ENCODE results near the gene RRH. TPM values are rescaled to one million over a fixed set of nuclear protein-coding genes. Genes with fewer than 3 reads are reported as not detected.

Gene RRH
- total RNA-seq, 1 experiment from 2014 or later = not detected

DNA sequence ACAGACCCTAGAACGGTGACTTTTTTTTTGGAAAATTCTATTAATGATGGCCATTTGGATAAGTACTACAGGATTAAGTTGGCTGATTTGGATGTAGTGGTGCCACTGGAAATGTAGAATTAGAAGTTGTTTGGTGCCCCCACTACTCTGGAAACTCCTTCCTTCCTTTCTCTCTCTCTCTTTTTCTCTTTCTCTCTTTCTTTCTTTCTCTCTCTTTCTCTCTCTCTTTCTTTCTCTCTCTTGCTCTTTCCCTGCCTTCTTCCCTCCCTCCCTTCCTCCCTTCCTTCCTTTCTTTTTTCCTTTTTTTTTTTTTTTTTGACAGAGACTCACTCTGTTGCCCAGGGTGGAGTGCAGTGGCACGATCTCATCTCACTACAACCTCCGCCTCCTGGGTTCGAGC lies 9.5 kb upstream of the RRH start (continued):
- TF ChIP-seq STAT6 (CRISPR knock-in tag; conservative IDR thresholded peaks at IDR 0.05; ENCODE audit: low read depth) = no peak
- no peak for TF ChIP-seq ZNF416 (CRISPR knock-in tag; IDR thresholded peaks at IDR 0.05)
- no peak for TF ChIP-seq ERG (CRISPR knock-in tag; IDR thresholded peaks at IDR 0.05)
- TF ChIP-seq, protein P1, sequence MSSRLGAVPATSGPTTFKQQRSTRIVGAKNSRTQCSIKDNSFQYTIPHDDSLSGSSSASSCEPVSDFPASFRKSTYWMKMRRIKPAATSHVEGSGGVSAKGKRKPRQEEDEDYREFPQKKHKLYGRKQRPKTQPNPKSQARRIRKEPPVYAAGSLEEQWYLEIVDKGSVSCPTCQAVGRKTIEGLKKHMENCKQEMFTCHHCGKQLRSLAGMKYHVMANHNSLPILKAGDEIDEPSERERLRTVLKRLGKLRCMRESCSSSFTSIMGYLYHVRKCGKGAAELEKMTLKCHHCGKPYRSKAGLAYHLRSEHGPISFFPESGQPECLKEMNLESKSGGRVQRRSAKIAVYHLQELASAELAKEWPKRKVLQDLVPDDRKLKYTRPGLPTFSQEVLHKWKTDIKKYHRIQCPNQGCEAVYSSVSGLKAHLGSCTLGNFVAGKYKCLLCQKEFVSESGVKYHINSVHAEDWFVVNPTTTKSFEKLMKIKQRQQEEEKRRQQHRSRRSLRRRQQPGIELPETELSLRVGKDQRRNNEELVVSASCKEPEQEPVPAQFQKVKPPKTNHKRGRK (CRISPR knock-in tag; IDR thresholded peaks at IDR 0.05; ENCODE audit: borderline replicate concordance) = no peak
- no peak for TF ChIP-seq NR3C1 (CRISPR knock-in tag; conservative IDR thresholded peaks at IDR 0.05; ENCODE audit: low read depth)

DNA sequence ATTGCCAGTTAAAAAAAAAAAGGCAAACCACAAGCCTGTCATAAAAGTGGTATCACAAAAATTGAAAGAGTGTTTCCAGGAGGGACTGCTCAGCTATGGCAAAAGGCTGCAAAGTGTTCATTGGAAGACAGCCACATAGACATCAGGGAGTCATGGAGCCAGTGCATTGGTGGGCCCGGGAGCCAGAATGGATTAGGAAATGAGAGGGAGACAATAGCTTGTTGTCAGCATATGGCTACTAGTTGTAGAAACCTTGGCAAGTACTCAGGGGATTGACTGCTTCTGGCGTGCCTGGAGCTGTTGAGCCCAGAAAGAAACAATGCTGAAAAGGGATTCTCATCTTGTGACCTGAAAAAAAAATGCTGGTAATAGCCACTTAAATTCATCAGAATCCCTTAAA lies 7.2 kb upstream of the RRH start:
- POLR2A ChIA-PET = no interaction called here
- H3K36me3 Mint-ChIP-seq = peaks cover 64% of the 10 kb centered on the region
- no peak overlapping the region for H3K27ac Mint-ChIP-seq
- TF ChIP-seq NR2C2 (CRISPR knock-in tag; IDR thresholded peaks at IDR 0.05) = no peak
- TF ChIP-seq, protein P2, sequence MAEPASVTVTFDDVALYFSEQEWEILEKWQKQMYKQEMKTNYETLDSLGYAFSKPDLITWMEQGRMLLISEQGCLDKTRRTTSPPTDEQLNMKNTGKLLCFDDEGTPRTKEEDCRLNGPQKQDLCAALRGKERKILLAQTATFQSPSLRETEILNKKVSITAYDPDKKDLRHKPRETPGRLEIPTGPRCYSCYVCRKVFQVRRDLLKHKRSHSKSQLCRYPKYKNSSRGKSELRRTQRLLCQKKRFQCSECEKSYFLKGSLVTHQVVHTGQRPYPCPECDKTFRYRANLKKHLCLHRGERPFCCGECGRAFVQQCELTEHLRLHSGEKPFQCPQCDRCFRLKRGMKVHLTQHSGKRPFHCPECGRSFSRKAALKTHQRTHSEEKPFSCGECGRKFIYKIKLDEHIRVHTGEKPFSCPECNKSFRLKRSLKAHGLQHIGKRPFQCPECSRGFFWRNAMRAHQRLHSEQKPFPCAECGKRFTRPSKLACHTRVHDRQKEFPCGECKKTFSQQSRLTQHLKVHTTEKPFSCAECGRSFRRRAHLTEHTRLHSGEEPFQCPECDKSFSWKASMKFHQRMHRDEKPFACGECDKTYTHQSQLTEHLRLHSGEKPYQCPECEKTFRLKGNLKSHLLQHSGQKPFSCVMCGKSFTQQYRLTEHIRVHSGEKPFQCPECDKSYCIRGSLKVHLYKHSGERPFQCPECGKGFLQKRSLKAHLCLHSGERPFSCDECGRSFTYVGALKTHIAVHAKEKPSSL (CRISPR knock-in tag; conservative IDR thresholded peaks at IDR 0.05) = no peak
- TF ChIP-seq CREM (CRISPR knock-in tag; IDR thresholded peaks at IDR 0.05) = no peak
- no peaks in the 10 kb centered on the region for H3K27me3 Mint-ChIP-seq (ENCODE audit: low read depth)
- peaks cover 16% of the 10 kb centered on the region for H3K4me1 Mint-ChIP-seq
- DNase-seq (ENCODE audit: low spot score) (no peak), ATAC-seq (no peak)
- CTCF ChIA-PET = no interaction called here
- no peaks in the 10 kb centered on the region for H3K9me3 Mint-ChIP-seq
- no peak overlapping the region for H3K4me3 Mint-ChIP-seq

DNA sequence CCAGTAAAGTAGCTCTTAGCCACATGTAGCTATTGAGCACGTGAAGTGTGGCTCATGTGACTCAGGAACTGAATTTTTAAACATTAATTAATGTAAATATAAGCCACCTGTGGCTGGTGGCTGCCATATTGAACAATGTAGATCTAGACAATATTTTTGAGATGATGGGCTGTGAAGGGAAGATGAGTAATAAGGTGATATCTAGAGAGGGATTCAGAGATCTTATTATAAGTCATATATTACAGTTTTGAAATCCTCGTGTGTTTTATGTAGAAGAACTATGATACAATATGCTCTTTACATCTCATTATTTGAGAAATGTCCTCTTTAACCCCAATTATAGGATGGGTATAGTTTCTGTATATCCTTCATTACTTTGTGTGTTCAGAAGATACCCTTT lies 6.6 kb upstream of the RRH start:
- CTCF ChIA-PET = no interaction called here
- DNase-seq (ENCODE audit: low spot score) (no peak), ATAC-seq (no peak)
- Mint-ChIP-seq H3K4me1 (peaks cover 11% of the 10 kb centered on the region), H3K27me3 (ENCODE audit: low read depth) (no peaks in the 10 kb centered on the region), H3K9me3 (no peaks in the 10 kb centered on the region), H3K36me3 (peaks cover 64% of the 10 kb centered on the region), H3K4me3 (no peak overlapping the region), H3K27ac (no peak overlapping the region)
- POLR2A ChIA-PET = no interaction called here
- no peak for TF ChIP-seq NR3C1 (CRISPR knock-in tag; conservative IDR thresholded peaks at IDR 0.05; ENCODE audit: low read depth)
- TF ChIP-seq ZNF416 (CRISPR knock-in tag; IDR thresholded peaks at IDR 0.05) = no peak
- no peak for TF ChIP-seq CBFB (CRISPR knock-in tag; IDR thresholded peaks at IDR 0.05; ENCODE audit: low read depth)
- TF ChIP-seq ZNF219 (CRISPR knock-in tag; IDR thresholded peaks at IDR 0.05; ENCODE audit: borderline replicate concordance) = no peak
- no peak for TF ChIP-seq CTCF (IDR thresholded peaks at IDR 0.05)
- TF ChIP-seq, protein P3, sequence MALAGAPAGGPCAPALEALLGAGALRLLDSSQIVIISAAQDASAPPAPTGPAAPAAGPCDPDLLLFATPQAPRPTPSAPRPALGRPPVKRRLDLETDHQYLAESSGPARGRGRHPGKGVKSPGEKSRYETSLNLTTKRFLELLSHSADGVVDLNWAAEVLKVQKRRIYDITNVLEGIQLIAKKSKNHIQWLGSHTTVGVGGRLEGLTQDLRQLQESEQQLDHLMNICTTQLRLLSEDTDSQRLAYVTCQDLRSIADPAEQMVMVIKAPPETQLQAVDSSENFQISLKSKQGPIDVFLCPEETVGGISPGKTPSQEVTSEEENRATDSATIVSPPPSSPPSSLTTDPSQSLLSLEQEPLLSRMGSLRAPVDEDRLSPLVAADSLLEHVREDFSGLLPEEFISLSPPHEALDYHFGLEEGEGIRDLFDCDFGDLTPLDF (CRISPR knock-in tag; IDR thresholded peaks at IDR 0.05) = no peak
- TF ChIP-seq ZBTB21 (CRISPR knock-in tag; IDR thresholded peaks at IDR 0.05; ENCODE audit: borderline replicate concordance) = no peak
- TF ChIP-seq RORB (CRISPR knock-in tag; IDR thresholded peaks at IDR 0.05) = no peak
- TF ChIP-seq, protein P4, sequence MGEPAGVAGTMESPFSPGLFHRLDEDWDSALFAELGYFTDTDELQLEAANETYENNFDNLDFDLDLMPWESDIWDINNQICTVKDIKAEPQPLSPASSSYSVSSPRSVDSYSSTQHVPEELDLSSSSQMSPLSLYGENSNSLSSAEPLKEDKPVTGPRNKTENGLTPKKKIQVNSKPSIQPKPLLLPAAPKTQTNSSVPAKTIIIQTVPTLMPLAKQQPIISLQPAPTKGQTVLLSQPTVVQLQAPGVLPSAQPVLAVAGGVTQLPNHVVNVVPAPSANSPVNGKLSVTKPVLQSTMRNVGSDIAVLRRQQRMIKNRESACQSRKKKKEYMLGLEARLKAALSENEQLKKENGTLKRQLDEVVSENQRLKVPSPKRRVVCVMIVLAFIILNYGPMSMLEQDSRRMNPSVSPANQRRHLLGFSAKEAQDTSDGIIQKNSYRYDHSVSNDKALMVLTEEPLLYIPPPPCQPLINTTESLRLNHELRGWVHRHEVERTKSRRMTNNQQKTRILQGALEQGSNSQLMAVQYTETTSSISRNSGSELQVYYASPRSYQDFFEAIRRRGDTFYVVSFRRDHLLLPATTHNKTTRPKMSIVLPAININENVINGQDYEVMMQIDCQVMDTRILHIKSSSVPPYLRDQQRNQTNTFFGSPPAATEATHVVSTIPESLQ (CRISPR knock-in tag; IDR thresholded peaks at IDR 0.05) = no peak
- TF ChIP-seq, protein P5, sequence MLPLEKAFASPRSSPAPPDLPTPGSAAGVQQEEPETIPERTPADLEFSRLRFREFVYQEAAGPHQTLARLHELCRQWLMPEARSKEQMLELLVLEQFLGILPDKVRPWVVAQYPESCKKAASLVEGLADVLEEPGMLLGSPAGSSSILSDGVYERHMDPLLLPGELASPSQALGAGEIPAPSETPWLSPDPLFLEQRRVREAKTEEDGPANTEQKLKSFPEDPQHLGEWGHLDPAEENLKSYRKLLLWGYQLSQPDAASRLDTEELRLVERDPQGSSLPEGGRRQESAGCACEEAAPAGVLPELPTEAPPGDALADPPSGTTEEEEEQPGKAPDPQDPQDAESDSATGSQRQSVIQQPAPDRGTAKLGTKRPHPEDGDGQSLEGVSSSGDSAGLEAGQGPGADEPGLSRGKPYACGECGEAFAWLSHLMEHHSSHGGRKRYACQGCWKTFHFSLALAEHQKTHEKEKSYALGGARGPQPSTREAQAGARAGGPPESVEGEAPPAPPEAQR (CRISPR knock-in tag; IDR thresholded peaks at IDR 0.05) = no peak
- no peak for TF ChIP-seq TEAD1 (CRISPR knock-in tag; IDR thresholded peaks at IDR 0.05)
- TF ChIP-seq MXD4 (CRISPR knock-in tag; IDR thresholded peaks at IDR 0.05; ENCODE audit: borderline replicate concordance) = no peak
- TF ChIP-seq CREB1 (CRISPR knock-in tag; IDR thresholded peaks at IDR 0.05) = no peak
- no peak for TF ChIP-seq ZNF423 (CRISPR knock-in tag; IDR thresholded peaks at IDR 0.05)
